ENCODE results near the gene PDZD2.

- no peak for TF ChIP-seq CTCF (conservative IDR thresholded peaks at IDR 0.05)
- TF ChIP-seq EZH2 (IDR thresholded peaks at IDR 0.05; ENCODE audit: low read depth), result no peak
Observed at GRCh38 chr5:32067774-32068470, 429.0 kb downstream of the PDZD2 start.

All from PC-9 (cell line).